ENCODE data around the gene CALM1. TPM values are rescaled to one million over a fixed set of nuclear protein-coding genes. Genes with fewer than 3 reads are reported as not detected.

The CALM1 gene
- total RNA-seq, 1 experiment from 2014 or later: 998 TPM

GRCh38 chr14:90403065-90403464 lies 6.2 kb downstream of the CALM1 start:
- Histone ChIP-seq H3K27ac (ENCODE audit: low read depth, low read length, poor library complexity, severe bottlenecking) (peak overlapping the region; percentile 58), H3K36me3 (ENCODE audit: insufficient read depth, low read length, poor library complexity, severe bottlenecking) (peaks cover 71% of the 10 kb centered on the region), H3K4me3 (ENCODE audit: low read depth, low read length, poor library complexity, severe bottlenecking) (no peak overlapping the region), H3K27me3 (replicated peaks; ENCODE audit: insufficient read depth, low read depth, low read length, poor library complexity) (no peaks in the 10 kb centered on the region), H3K9me3 (ENCODE audit: low read depth, low read length, poor library complexity, severe bottlenecking) (no peaks in the 10 kb centered on the region), H3K4me1 (ENCODE audit: insufficient read depth, low read length, poor library complexity, severe bottlenecking) (peaks cover 88% of the 10 kb centered on the region)
- ChIA-PET POLR2A (ENCODE audit: low non-redundant PET) (no interaction called here), CTCF (interaction anchor here (0.5 kb wide), 2 partner anchors 8 to 41 kb away, joined by 3 read pairs; no protein-coding TSS in a partner anchor)
- TF ChIP-seq, protein P1, sequence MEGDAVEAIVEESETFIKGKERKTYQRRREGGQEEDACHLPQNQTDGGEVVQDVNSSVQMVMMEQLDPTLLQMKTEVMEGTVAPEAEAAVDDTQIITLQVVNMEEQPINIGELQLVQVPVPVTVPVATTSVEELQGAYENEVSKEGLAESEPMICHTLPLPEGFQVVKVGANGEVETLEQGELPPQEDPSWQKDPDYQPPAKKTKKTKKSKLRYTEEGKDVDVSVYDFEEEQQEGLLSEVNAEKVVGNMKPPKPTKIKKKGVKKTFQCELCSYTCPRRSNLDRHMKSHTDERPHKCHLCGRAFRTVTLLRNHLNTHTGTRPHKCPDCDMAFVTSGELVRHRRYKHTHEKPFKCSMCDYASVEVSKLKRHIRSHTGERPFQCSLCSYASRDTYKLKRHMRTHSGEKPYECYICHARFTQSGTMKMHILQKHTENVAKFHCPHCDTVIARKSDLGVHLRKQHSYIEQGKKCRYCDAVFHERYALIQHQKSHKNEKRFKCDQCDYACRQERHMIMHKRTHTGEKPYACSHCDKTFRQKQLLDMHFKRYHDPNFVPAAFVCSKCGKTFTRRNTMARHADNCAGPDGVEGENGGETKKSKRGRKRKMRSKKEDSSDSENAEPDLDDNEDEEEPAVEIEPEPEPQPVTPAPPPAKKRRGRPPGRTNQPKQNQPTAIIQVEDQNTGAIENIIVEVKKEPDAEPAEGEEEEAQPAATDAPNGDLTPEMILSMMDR (conservative IDR thresholded peaks at IDR 0.05; ENCODE audit: low read depth, low read length): no peak
- TF ChIP-seq EZH2 (IDR thresholded peaks at IDR 0.05; ENCODE audit: borderline replicate concordance, low read depth, low read length, poor library complexity, severe bottlenecking): no peak
- no TSS peak for BruUV-seq (replicated peaks)
- no peak for DNase-seq (ENCODE audit: low spot score)
- intact Hi-C loops (cut with micrococcal nuclease; ENCODE audit: unreplicated experiment): no loop called here

GRCh38 chr14:90405101-90405500 lies 8.3 kb downstream of the CALM1 start:
- peak overlapping the region; percentile 72 for H3K27ac ChIP-seq (ENCODE audit: low read depth, low read length, poor library complexity, severe bottlenecking)
- ChIA-PET POLR2A (ENCODE audit: low non-redundant PET) (interaction anchor here (1.0 kb wide), 1 partner anchor 40 kb away, joined by 3 read pairs; no protein-coding TSS in a partner anchor), CTCF (no interaction called here)
- no peaks in the 10 kb centered on the region for H3K9me3 ChIP-seq (ENCODE audit: low read depth, low read length, poor library complexity, severe bottlenecking)
- TSS peak; percentile 14 for BruUV-seq (replicated peaks)
- peaks cover 66% of the 10 kb centered on the region for H3K36me3 ChIP-seq (ENCODE audit: insufficient read depth, low read length, poor library complexity, severe bottlenecking)
- TF ChIP-seq EZH2 (IDR thresholded peaks at IDR 0.05; ENCODE audit: borderline replicate concordance, low read depth, low read length, poor library complexity, severe bottlenecking): no peak
- TF ChIP-seq, protein P1 (conservative IDR thresholded peaks at IDR 0.05; ENCODE audit: low read depth, low read length): no peak
- H3K27me3 ChIP-seq (replicated peaks; ENCODE audit: insufficient read depth, low read depth, low read length, poor library complexity): no peaks in the 10 kb centered on the region
- no peak for DNase-seq (ENCODE audit: low spot score)
- no peak overlapping the region for H3K4me3 ChIP-seq (ENCODE audit: low read depth, low read length, poor library complexity, severe bottlenecking)
- peaks cover 95% of the 10 kb centered on the region for H3K4me1 ChIP-seq (ENCODE audit: insufficient read depth, low read length, poor library complexity, severe bottlenecking)
- intact Hi-C loops (cut with micrococcal nuclease; ENCODE audit: unreplicated experiment): no loop called here

DNA sequence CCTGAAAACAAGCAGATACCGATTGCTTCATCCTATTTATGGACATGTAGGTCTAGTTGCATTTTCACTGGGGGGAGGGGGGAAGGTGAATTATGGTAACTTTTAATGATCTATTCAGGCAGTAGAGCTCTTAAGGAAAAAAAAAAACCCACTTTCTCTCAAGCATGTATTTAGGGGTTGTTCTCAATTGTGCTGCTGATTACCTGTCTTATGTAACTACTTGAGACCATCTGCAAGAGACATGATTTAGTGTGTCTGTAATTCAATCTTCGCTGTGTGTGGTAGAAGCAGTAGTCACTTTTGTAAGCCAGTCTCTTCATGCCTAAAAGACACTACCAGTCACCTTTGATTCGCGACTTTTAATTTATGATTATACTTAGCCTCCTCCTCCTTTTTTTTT lies 8.9 kb downstream of the CALM1 start:
- Histone ChIP-seq H3K4me3 (ENCODE audit: low read depth, low read length, poor library complexity, severe bottlenecking) (no peak overlapping the region), H3K9me3 (ENCODE audit: low read depth, low read length, poor library complexity, severe bottlenecking) (no peaks in the 10 kb centered on the region), H3K27ac (ENCODE audit: low read depth, low read length, poor library complexity, severe bottlenecking) (peak overlapping the region; percentile 72), H3K36me3 (ENCODE audit: insufficient read depth, low read length, poor library complexity, severe bottlenecking) (peaks cover 60% of the 10 kb centered on the region), H3K27me3 (replicated peaks; ENCODE audit: insufficient read depth, low read depth, low read length, poor library complexity) (no peaks in the 10 kb centered on the region), H3K4me1 (ENCODE audit: insufficient read depth, low read length, poor library complexity, severe bottlenecking) (peaks cover 88% of the 10 kb centered on the region)
- no TSS peak for BruUV-seq (replicated peaks)
- intact Hi-C loops (cut with micrococcal nuclease; ENCODE audit: unreplicated experiment): no loop called here
- ChIA-PET CTCF (interaction anchor here (0.7 kb wide), 1 partner anchor 38 kb away, joined by 6 read pairs; no protein-coding TSS in a partner anchor), POLR2A (ENCODE audit: low non-redundant PET) (interaction anchor here (1.0 kb wide), 2 partner anchors 37 to 39 kb away, joined by 3 to 5 read pairs; no protein-coding TSS in a partner anchor)
- DNase-seq (ENCODE audit: low spot score): peak; percentile 55
- TF ChIP-seq, protein P1 (conservative IDR thresholded peaks at IDR 0.05; ENCODE audit: low read depth, low read length): no peak
- no peak for TF ChIP-seq EZH2 (IDR thresholded peaks at IDR 0.05; ENCODE audit: borderline replicate concordance, low read depth, low read length, poor library complexity, severe bottlenecking)

All from A673 (cell line).